Activated CD8-positive, alpha-beta memory T cell treated with anti-CD3 and anti-CD28 coated beads for 4 hours (primary cell): ENCODE data around the gene FRZB.

Experiments used
- DNase-seq, 2 donors: peaks; one replicate each; pipeline ENCODE4 v3.0.0-alpha.2; 2020; ENCODE audit warnings: low read depth in 2 of 2

Gene FRZB

GRCh38 chr2:182845794-182846417 lies 20.5 kb downstream of the FRZB start:
- DNase-seq, result no peak

DNA sequence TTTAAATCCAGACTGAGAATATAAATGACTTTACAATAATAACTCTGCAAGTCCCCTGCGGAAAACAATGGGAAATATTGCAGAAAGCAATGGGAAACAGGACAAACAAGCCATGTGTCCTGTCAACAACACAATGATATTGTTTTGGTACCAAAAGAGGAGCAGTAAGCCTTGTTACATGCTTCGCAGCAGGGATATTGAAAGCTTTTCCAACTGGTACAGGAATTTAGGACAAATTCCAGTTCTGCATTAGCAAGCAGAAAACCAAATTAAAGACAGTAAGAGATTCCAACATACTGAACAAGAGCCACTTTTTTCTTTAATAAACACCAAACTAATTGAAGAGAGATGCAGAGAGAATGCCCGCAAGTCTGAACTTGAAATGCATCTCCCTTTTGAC lies 30.0 kb downstream of the FRZB start:
- no peak for DNase-seq

DNA sequence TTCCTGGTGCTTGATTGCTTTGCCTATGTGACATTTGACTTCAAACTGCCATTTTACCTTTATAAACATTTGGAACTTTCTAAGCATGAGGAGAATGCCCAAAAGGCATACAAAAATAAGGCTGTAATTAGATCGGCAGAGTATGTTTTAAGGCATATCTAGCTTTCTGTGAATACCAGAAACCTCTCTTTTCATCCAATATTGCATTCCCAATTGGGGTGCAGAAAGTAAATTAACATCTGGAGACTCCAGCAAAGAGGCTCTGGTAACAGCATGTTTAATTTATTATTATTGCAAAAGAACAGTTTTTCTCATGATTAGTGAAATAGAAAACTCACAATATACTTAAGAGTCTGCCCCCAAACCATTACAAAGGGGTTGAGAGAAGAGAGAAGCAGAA lies 32.1 kb downstream of the FRZB start:
- DNase-seq, result no peak

- DNase-seq, result no peak
Observed at GRCh38 chr2:182833084-182833854, 33.2 kb downstream of the FRZB start.

GRCh38 chr2:182831921-182832320 lies 34.5 kb downstream of the FRZB start:
- DNase-seq, result no peak

- DNase-seq, result no peak
Observed at GRCh38 chr2:182831101-182831500, 35.3 kb downstream of the FRZB start.

- DNase-seq, result no peak
Observed at GRCh38 chr2:182827182-182827879, 39.1 kb downstream of the FRZB start.

GRCh38 chr2:182826496-182826895 lies 39.9 kb downstream of the FRZB start:
- no peak for DNase-seq

DNA sequence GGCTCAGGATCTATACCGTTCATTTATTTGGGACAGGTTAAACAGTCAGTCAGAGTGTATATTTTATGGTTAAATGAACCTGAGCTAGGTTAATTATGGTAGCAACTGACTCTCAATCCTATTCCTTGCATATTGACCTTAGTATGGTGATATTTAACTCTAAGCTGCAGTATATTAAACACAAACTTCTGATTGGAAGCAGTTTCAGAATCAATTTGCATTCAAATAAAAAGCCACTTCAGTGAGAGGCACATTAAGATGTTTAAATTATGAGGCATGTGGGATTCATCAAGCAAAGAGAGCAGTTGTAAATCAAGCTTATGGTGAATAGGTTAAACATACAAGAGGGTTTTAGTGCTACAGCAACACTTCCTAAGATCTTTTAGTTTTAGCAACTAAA lies 40.4 kb downstream of the FRZB start:
- no peak for DNase-seq

DNA sequence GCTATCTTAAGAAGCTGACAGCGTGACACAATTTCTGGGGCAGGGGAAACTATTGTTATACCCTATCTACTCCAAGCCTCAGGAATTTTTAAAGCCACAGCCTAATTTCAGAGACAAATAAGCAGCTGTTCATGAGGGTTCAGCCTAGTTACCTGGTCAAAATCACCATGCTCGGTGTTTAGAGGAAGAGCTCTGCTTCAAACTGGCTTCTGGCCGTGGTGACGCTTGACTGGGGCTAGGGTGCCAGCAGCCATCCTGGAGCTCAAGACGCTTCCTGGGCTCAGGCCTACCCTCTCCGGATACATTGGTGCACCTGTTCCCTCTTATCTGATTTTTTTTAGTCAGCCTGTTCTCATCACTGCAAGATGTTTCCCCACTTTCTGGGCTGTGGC lies 41.7 kb downstream of the FRZB start:
- DNase-seq, result no peak

GRCh38 chr2:182824056-182824766 lies 42.2 kb downstream of the FRZB start:
- DNase-seq, result no peak

DNA sequence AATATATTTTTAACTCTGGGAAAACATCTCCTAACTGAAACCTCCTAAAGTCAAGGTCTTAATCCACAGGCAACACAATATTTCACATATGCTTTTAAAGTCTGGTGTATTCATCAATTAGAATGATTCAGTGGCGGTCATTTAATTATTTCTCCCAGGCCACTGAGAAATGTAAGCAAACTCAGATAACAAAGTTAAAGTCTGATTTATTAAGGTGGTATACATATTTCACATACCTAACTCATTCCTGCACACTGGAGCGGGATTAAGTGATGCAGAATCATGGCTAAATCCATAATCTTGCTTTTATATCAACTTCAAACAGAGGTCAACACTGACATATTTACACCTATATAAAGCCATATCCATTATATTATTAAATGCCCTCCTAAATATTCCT lies 43.7 kb downstream of the FRZB start:
- DNase-seq, result no peak

DNA sequence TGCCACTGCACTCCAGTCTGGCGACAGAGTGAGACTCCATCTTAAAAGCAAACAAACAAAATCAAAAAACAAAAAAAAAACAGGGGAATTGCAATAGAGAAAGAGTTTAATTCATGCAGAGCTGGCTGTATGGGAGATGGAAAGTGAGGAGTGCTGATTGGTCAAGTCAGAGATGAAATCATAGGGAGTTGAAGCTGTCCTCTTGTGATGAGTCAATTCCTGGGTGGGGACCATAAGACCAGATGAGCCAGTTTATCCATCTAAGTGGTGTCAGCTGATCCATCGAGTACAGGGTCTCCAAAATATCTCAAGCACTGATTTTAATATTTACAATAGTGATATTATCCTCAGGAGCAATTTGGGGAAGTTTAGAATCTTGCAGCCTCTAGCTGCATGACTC lies 45.3 kb downstream of the FRZB start:
- DNase-seq, result no peak

GRCh38 chr2:182819412-182819811 lies 47.0 kb downstream of the FRZB start:
- DNase-seq, result no peak

- DNase-seq, result no peak
Observed at GRCh38 chr2:182818925-182819324, 47.5 kb downstream of the FRZB start.

DNA sequence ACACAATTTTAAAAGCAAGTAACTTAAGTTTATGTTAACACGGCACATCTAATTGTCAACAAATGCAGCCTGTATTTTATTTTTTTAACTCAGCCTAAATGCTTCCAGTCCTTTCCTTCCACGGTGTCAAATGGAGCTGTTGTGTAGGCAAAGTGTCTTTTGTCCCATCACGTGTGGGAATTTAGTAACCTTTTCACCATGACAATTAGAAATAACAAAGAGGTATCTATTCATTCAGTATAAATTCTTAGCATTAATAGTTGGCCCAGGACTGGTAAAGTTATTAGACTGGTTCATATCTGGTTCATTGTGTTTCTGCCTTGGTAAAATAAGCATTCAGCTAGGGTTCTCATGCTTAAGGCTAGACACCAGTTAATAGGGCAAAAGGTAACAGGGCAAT lies 47.9 kb downstream of the FRZB start:
- DNase-seq, result no peak

DNA sequence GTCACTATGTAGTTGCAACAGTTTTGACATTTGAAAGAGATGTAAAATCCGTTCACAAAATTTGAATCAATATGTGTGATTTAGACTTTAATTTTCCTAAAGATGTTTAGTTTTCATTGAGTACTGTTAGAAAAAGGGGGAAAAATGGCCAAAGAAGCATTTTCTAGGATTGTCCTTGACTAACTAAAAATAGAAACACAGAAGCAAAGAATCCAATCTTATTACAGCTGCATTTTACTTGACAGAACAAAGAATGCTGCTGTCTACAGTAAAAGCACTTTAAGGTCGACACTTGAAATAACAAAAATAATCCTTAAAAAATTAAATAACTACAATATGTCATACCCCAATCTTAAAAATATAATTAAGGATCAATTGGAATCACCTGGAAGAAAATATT lies 48.9 kb downstream of the FRZB start:
- DNase-seq, result no peak

- DNase-seq, result no peak
Observed at GRCh38 chr2:182816866-182817265, 49.6 kb downstream of the FRZB start.

DNA sequence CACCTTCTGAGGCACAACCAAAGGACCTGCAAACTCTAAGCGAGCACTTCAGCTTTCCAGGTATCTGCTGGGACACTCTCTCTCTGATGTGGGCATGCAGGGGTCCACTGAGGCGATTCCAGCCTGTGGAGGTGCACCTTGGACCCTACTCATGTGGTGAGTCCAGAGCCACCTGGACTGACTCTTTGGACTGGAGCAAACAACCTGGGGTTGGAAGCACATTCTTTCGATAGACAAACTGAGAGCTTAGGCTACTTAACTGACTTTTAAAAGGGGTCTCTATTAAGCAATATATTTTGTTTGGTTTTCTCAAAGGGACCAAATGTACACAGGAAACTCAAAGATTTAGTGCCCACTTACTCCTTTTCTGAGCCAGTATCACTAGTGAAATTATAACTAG lies 51.6 kb downstream of the FRZB start:
- DNase-seq, result no peak

GRCh38 chr2:182814380-182814779 lies 52.1 kb downstream of the FRZB start:
- no peak for DNase-seq

DNA sequence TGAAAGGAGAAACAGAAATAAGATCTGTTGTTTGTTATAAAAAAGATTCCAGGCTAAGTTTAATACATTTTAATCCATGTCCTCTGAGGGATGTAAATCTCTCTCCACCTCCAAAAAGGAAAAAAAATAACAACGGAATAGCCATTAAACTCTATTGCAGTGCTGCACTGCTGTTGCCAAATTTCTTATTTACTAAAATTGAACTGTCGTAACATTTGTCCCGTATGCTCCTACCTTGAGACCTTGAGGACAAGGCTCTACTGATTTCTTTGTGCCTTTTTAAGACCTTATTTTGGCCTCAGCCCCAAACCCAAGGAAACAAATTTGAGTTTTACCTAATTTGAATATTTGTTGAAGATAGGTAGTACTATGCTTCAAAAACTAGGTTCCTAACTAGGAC lies 56.4 kb downstream of the FRZB start:
- DNase-seq, result no peak

GRCh38 chr2:182807319-182807718 lies 59.1 kb downstream of the FRZB start:
- DNase-seq, result no peak
